ENCODE data around the gene HMMR. TPM values are rescaled to one million over a fixed set of nuclear protein-coding genes. Genes with fewer than 3 reads are reported as not detected.

HMMR gene
- total RNA-seq, 1 donor from 2014 or later = 29.1 TPM

DNA sequence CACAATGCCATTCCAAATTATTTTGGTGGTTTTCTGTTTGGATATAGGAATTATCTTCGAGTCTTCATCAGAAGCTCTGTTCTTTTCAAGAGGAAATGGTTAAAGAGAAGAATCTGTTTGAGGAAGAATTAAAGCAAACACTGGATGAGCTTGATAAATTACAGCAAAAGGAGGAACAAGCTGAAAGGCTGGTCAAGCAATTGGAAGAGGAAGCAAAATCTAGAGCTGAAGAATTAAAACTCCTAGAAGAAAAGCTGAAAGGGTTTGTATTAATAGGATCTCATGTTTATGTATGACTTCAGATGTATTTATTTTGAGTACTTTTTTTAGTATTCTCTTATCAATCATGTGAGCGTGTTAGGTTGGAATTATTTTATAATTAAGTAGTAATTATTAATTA is 15.0 kb downstream of the HMMR start:
- intact Hi-C loops (cut with micrococcal nuclease) = no loop called here
- Mint-ChIP-seq H3K4me1 (peaks cover 10% of the 10 kb centered on the region), H3K27ac (no peak overlapping the region), H3K36me3 (ENCODE audit: low read depth) (peaks cover 50% of the 10 kb centered on the region), H3K27me3 (no peaks in the 10 kb centered on the region), H3K4me3 (no peak overlapping the region), H3K9me3 (no peaks in the 10 kb centered on the region)
- no peak for DNase-seq

DNA sequence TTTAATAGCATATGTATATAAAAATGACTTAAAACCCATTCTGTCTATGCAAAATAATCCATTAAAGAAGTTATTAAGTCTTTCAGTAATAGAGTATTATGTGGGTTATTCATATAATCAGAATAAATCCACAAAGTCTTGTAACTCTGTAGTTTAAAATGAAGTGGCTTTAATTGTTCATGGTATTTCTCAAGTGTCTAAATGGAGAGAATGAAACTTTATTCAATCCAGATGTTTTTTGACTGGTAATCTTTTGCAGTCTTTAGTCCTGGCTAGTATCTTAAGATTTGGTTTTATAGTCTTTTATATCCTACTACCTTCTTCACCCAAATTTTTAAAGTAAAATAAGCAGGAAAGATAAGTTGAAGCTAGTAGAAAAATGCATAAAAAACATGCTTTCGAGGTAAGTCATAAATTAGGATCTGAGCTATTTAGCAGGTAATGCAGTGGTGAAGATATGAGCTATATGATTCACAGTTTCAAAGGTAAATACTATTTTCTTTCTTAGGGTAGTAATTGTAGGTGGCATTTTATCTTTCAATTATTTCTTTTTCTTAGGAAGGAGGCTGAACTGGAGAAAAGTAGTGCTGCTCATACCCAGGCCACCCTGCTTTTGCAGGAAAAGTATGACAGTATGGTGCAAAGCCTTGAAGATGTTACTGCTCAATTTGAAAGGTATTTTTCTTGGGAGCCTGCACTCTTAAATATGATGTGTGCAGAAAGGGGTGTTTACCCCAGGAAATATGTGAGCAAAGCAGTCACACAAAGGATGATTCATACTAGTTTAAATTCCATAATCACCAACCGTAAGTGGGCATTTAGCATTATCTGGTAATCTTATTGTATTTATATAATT is 17.9 kb downstream of the HMMR start:
- Mint-ChIP-seq H3K4me1 (peaks cover 8% of the 10 kb centered on the region), H3K4me3 (no peak overlapping the region), H3K9me3 (no peaks in the 10 kb centered on the region), H3K27ac (peak overlapping the region; percentile 13), H3K36me3 (ENCODE audit: low read depth) (peaks cover 53% of the 10 kb centered on the region), H3K27me3 (no peaks in the 10 kb centered on the region)
- DNase-seq = no peak
- intact Hi-C loops (cut with micrococcal nuclease) = no loop called here

GRCh38 chr5:163478982-163479271 is 18.5 kb downstream of the HMMR start:
- H3K27ac Mint-ChIP-seq = no peak overlapping the region
- no peaks in the 10 kb centered on the region for H3K27me3 Mint-ChIP-seq
- DNase-seq = no peak
- no peak overlapping the region for H3K4me3 Mint-ChIP-seq
- intact Hi-C loops (cut with micrococcal nuclease) = no loop called here
- H3K4me1 Mint-ChIP-seq = peaks cover 8% of the 10 kb centered on the region
- H3K36me3 Mint-ChIP-seq (ENCODE audit: low read depth) = peaks cover 53% of the 10 kb centered on the region
- H3K9me3 Mint-ChIP-seq = no peaks in the 10 kb centered on the region

DNA sequence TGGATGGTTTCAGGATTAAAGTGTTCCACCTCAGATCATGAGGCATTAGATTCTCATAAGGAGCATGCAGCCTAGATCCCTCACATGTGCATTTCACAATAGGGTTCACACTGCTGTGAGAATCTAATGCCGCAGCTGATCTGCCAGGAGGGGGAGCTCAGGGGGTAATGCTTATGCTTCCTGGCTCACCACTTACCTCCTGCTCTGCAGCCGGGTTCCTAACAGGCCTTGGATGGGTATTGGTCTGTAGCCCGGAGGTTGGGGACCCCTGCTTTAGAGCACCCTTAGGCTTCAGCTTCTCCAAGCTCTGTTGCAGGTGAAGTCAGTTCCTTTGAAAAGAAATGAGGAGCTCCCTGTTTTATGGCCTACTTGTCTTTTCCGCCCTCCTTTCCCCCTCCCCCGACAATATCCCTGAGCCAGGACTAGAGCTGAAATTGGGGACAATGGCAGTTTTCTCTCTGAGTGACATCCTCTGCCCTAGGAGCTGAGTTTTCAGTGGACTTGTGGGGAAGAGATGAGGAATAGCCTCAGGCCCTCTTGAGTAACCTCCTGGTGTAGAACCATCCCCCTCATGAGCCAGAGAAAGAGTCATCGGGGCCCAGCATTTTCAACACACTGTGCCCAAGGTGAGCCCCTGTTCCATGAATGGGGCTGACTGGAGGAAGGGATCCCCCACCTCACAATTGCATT is 28.8 kb downstream of the HMMR start:
- H3K27ac Mint-ChIP-seq = peak overlapping the region; percentile 2
- H3K27me3 Mint-ChIP-seq = no peaks in the 10 kb centered on the region
- peaks cover 36% of the 10 kb centered on the region for H3K36me3 Mint-ChIP-seq (ENCODE audit: low read depth)
- DNase-seq = peak; percentile 73
- no peaks in the 10 kb centered on the region for H3K9me3 Mint-ChIP-seq
- intact Hi-C loops (cut with micrococcal nuclease) = no loop called here
- peaks cover 4% of the 10 kb centered on the region for H3K4me1 Mint-ChIP-seq
- H3K4me3 Mint-ChIP-seq = no peak overlapping the region

- intact Hi-C loops (cut with micrococcal nuclease) = no loop called here
- Mint-ChIP-seq H3K27me3 (no peaks in the 10 kb centered on the region), H3K27ac (no peak overlapping the region), H3K4me3 (no peak overlapping the region), H3K4me1 (peaks cover 2% of the 10 kb centered on the region), H3K36me3 (ENCODE audit: low read depth) (peaks cover 34% of the 10 kb centered on the region), H3K9me3 (no peaks in the 10 kb centered on the region)
- no peak for DNase-seq
Measured at GRCh38 chr5:163489745-163490075, 29.3 kb downstream of the HMMR start.

DNA sequence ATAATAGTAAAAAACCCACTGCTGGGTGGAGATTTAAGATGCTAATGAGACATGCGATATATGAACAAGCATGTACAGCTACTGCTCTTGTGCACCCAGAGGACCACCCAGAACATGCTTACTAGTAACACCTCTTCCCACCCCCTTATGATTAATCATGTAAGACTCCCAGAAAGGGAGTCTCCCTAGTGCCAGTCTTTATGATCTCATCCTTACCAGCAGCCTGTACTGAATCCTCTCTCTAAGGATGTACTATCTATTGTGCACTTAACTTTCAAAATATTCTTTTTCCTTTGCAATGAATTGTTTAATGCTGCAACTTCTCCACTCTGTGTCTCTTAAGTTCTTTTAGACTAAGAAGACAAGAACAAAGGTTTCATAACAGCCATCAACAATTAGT is 35.9 kb downstream of the HMMR start:
- H3K9me3 Mint-ChIP-seq = peaks cover 4% of the 10 kb centered on the region
- peaks cover 7% of the 10 kb centered on the region for H3K36me3 Mint-ChIP-seq (ENCODE audit: low read depth)
- no peaks in the 10 kb centered on the region for H3K27me3 Mint-ChIP-seq
- intact Hi-C loops (cut with micrococcal nuclease) = no loop called here
- no peak for DNase-seq
- H3K27ac Mint-ChIP-seq = no peak overlapping the region
- H3K4me3 Mint-ChIP-seq = no peak overlapping the region
- no peaks in the 10 kb centered on the region for H3K4me1 Mint-ChIP-seq

DNA sequence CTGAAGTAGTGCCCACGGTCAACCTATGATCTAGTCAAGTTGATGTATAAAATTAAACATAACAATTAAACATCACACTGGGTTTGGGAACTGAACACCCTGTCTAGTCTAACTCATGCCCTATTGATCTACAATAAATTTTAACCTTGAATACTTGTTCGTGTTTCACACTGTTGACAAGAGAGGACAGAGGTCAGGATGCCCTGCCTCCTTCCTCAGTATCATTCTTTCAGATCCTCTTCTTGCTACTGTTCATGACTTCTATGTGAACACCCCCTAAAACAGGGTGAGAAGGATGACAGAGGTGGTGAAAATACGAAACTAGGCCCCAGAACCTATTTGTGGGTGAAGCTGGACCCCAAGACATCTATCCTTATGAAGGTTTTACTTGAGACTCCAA is 36.9 kb downstream of the HMMR start:
- intact Hi-C loops (cut with micrococcal nuclease) = no loop called here
- H3K4me1 Mint-ChIP-seq = no peaks in the 10 kb centered on the region
- no peak for DNase-seq
- H3K27ac Mint-ChIP-seq = no peak overlapping the region
- H3K4me3 Mint-ChIP-seq = no peak overlapping the region
- H3K27me3 Mint-ChIP-seq = no peaks in the 10 kb centered on the region
- peaks cover 2% of the 10 kb centered on the region for H3K36me3 Mint-ChIP-seq (ENCODE audit: low read depth)
- peaks cover 4% of the 10 kb centered on the region for H3K9me3 Mint-ChIP-seq

- H3K36me3 Mint-ChIP-seq (ENCODE audit: low read depth) = no peaks in the 10 kb centered on the region
- H3K27me3 Mint-ChIP-seq = no peaks in the 10 kb centered on the region
- peaks cover 8% of the 10 kb centered on the region for H3K4me1 Mint-ChIP-seq
- DNase-seq = no peak
- no peak overlapping the region for H3K27ac Mint-ChIP-seq
- no peak overlapping the region for H3K4me3 Mint-ChIP-seq
- peaks cover 4% of the 10 kb centered on the region for H3K9me3 Mint-ChIP-seq
- intact Hi-C loops (cut with micrococcal nuclease) = no loop called here
Measured at GRCh38 chr5:163498886-163499285, 38.5 kb downstream of the HMMR start.

- H3K27ac Mint-ChIP-seq = peak overlapping the region; percentile 91
- H3K36me3 Mint-ChIP-seq (ENCODE audit: low read depth) = peaks cover 12% of the 10 kb centered on the region
- DNase-seq = no peak
- H3K9me3 Mint-ChIP-seq = no peaks in the 10 kb centered on the region
- intact Hi-C loops (cut with micrococcal nuclease) = loop anchor here (2.0 to 5.0 kb wide), 2 partner anchors 26 to 190 kb away; no protein-coding TSS in a partner anchor
- peak overlapping the region; percentile 93 for H3K4me3 Mint-ChIP-seq
- H3K27me3 Mint-ChIP-seq = peaks cover 2% of the 10 kb centered on the region
- peaks cover 22% of the 10 kb centered on the region for H3K4me1 Mint-ChIP-seq
Measured at GRCh38 chr5:163502521-163502920, 42.1 kb downstream of the HMMR start.

DNA sequence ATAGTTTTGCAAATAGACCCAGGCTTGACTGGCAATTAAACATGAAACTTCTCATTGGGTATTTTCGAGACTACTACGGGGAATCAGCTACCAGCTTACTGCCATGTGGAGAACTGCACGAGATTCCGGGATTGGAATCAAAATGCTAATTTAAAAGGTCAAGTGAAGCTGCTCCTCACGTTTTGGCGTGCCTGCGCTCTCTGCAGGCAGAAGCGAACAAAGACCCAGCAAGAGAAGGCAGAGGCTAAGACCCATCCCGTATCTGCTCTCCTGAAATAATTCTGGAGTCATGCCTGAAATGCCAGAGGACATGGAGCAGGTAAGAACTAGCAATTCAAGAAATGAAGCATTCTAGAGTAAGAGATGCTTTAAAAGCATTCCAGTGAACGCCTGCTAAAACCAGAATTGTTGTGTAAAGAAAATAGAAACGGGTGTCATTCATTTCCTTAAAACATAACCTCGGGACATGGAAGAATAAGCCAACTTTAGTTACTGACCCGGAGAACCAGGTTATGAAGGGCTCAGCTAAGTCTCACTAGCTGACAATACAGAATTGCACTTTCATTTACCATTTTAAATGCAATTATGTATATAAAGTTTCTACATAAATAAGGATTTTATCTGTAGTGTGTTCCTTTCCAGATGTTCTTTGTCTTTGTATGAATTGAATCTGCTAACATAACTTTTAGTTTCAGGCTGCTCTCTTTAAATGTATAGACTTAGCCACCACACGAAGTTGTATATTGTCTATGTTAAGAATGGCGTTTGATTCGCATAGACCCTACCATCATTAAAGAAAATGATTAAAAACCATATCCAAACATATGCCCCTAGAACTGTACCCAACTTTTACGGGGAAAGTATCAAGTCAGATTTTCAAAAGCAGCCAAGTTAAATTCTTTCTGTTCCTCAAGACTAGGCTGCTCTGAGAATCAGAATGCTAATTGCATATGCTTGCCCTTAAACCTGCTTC is 43.0 kb downstream of the HMMR start:
- peaks cover 31% of the 10 kb centered on the region for H3K4me1 Mint-ChIP-seq
- peak overlapping the region; percentile 93 for H3K4me3 Mint-ChIP-seq
- peaks cover 15% of the 10 kb centered on the region for H3K36me3 Mint-ChIP-seq (ENCODE audit: low read depth)
- intact Hi-C loops (cut with micrococcal nuclease) = loop anchor here (2.0 to 5.0 kb wide), 2 partner anchors 27 to 191 kb away; no protein-coding TSS in a partner anchor
- peak; percentile 83 for DNase-seq
- H3K27me3 Mint-ChIP-seq = peaks cover 2% of the 10 kb centered on the region
- peak overlapping the region; percentile 97 for H3K27ac Mint-ChIP-seq
- H3K9me3 Mint-ChIP-seq = no peaks in the 10 kb centered on the region

DNA sequence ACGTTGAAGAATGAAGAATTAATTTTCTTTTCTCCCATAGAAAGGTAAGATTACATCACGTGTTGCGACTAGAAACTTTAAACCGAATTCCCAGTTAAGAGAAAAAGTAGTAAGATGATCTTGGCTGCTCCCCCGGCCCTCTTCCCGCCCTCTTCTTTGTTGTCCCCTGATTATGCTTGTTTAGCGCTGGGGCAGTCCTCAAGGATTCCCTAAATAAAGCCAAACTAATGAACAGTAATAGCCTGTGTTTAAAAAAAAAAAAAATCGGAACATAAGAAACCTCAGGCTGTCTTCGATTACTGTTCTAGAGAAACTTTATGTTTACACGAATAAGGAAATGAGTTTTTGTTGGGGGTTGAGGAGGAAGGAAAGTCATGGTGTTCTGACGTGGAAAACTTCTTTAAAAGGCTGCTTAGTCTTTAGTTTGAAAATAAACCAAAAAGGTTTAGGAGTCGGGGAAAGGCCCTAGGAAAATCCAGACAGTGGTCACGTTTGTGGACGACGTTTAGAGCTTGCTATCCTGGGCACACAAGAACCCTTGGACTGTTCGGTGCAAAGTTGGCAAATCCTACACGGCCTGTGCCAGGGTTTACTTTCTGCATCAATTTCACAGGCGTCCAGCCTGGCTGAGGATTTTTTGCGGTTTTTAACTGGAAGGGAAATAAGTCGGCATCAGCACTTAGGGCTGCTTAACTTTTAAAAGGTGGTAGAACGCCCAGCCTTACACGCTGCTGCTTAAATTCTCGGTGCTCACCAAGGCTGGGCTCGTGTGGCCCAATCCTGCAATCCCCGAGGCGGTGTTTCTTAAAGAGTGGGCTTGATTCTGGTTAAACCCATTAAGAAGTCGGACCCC is 43.9 kb downstream of the HMMR start:
- Mint-ChIP-seq H3K27me3 (peaks cover 2% of the 10 kb centered on the region), H3K4me1 (peaks cover 37% of the 10 kb centered on the region), H3K27ac (peak overlapping the region; percentile 97), H3K36me3 (ENCODE audit: low read depth) (peaks cover 20% of the 10 kb centered on the region), H3K4me3 (peak overlapping the region; percentile 93), H3K9me3 (no peaks in the 10 kb centered on the region)
- intact Hi-C loops (cut with micrococcal nuclease) = loop anchor here (5.0 kb wide), 1 partner anchor 192 kb away; no protein-coding TSS in a partner anchor
- peak; percentile 80 for DNase-seq

DNA sequence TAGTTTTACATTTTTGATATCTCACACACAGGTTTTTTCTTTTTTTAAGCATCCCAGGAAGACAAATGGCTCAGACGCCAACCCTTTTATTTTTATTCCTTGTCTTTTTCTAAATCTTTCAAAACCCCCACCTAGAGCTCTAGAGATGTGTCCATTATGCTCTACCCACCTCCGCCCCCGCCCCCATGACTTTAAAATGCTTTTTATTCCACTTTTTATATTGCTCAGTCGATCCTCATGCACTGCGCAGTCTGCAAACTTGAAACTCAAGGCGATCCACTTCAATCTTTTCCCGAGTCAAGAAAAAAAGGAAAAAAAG is 44.6 kb downstream of the HMMR start:
- Mint-ChIP-seq H3K4me1 (peaks cover 42% of the 10 kb centered on the region), H3K4me3 (peak overlapping the region; percentile 93), H3K36me3 (ENCODE audit: low read depth) (peaks cover 20% of the 10 kb centered on the region)

More for the DNA sequence above, 44.6 kb downstream of the HMMR start:
- H3K27me3 Mint-ChIP-seq = peaks cover 2% of the 10 kb centered on the region
- H3K27ac Mint-ChIP-seq = peak overlapping the region; percentile 97
- H3K9me3 Mint-ChIP-seq = no peaks in the 10 kb centered on the region
- no peak for DNase-seq
- intact Hi-C loops (cut with micrococcal nuclease) = loop anchor here (1.0 kb wide), 2 partner anchors 45 to 68 kb away; partner anchors contain the start of genes CCNG1, HMMR and NUDCD2
